Measurements from ENCODE around the gene GRM8.

GRCh38 chr7:127253281-127254162, 781 bp upstream of the GRM8 start:
- peak; percentile 46 for TF ChIP-seq CTCF (IDR thresholded peaks at IDR 0.05; ENCODE audit: insufficient read depth, low read depth, low read length)
- TF ChIP-seq EZH2 (IDR thresholded peaks at IDR 0.05; ENCODE audit: insufficient read depth, low read length): no peak

Measured in astrocyte (in vitro differentiated cells and primary cell).